ENCODE data around the gene TNFAIP1. TPM values are rescaled to one million over a fixed set of nuclear protein-coding genes. Genes with fewer than 3 reads are reported as not detected.

TNFAIP1 gene
- total RNA-seq, 6 experiments from 2014 or later = 73.8 to 89.7 (median 85.2) TPM

GRCh38 chr17:28357901-28358197 is 22.3 kb downstream of the TNFAIP1 start:
- Mint-ChIP-seq H3K4me1 (ENCODE audit: low read depth) (peaks cover 23% of the 10 kb centered on the region), H3K9me3 (no peaks in the 10 kb centered on the region), H3K27ac (peak overlapping the region; percentile 92), H3K27me3 (ENCODE audit: insufficient read depth) (no peaks in the 10 kb centered on the region), H3K36me3 (ENCODE audit: low read depth) (peaks cover 31% of the 10 kb centered on the region; the same call in 1 of the 2 replicates), H3K4me3 (peak overlapping the region; percentile 99)
- no peak for DNase-seq
- TF ChIP-seq CTCF (IDR thresholded peaks at IDR 0.05) = no peak

GRCh38 chr17:28363186-28363585 is 27.6 kb downstream of the TNFAIP1 start:
- Mint-ChIP-seq H3K36me3 (ENCODE audit: low read depth) (peaks cover 12% of the 10 kb centered on the region; the same call in 1 of the 2 replicates), H3K4me1 (ENCODE audit: low read depth) (peaks cover 5% of the 10 kb centered on the region), H3K27me3 (ENCODE audit: insufficient read depth) (no peaks in the 10 kb centered on the region), H3K27ac (no peak overlapping the region), H3K4me3 (no peak overlapping the region), H3K9me3 (no peaks in the 10 kb centered on the region)
- TF ChIP-seq CTCF (IDR thresholded peaks at IDR 0.05) = no peak
- DNase-seq = no peak

GRCh38 chr17:28363776-28364650 is 28.5 kb downstream of the TNFAIP1 start:
- Mint-ChIP-seq H3K4me1 (ENCODE audit: low read depth) (no peaks in the 10 kb centered on the region), H3K27ac (no peak overlapping the region), H3K4me3 (no peak overlapping the region), H3K36me3 (ENCODE audit: low read depth) (peaks cover 12% of the 10 kb centered on the region; the same call in 1 of the 2 replicates), H3K9me3 (no peaks in the 10 kb centered on the region), H3K27me3 (ENCODE audit: insufficient read depth) (no peaks in the 10 kb centered on the region; the same call in 1 of the 2 replicates)
- no peak for DNase-seq
- no peak for TF ChIP-seq CTCF (IDR thresholded peaks at IDR 0.05)

- DNase-seq = no peak
- H3K27ac Mint-ChIP-seq = no peak within 1 kb of the TSS; the same call in 1 of the 2 replicates
- peaks cover 12% of the 10 kb centered on the region; the same call in 1 of the 2 replicates for H3K36me3 Mint-ChIP-seq (ENCODE audit: low read depth)
- H3K9me3 Mint-ChIP-seq = no peaks in the 10 kb centered on the region
- no peak within 1 kb of the TSS for H3K4me3 Mint-ChIP-seq
- H3K4me1 Mint-ChIP-seq (ENCODE audit: low read depth) = peaks cover 2% of the 10 kb centered on the region
- no peaks in the 10 kb centered on the region; the same call in 1 of the 2 replicates for H3K27me3 Mint-ChIP-seq (ENCODE audit: insufficient read depth)
- TF ChIP-seq CTCF (IDR thresholded peaks at IDR 0.05) = no peak
Observed at GRCh38 chr17:28364665-28365363, 29.3 kb downstream of the TNFAIP1 start, which contains the start of gene SEBOX. Gene SEBOX (minus strand): TSS chr17:28365199. CDS start chr17:28365151, 48 bp downstream.

- Mint-ChIP-seq H3K27ac (no peak overlapping the region), H3K4me1 (ENCODE audit: low read depth) (peaks cover 9% of the 10 kb centered on the region), H3K9me3 (no peaks in the 10 kb centered on the region), H3K4me3 (no peak overlapping the region), H3K36me3 (ENCODE audit: low read depth) (peaks cover 10% of the 10 kb centered on the region; the same call in 1 of the 2 replicates), H3K27me3 (ENCODE audit: insufficient read depth) (no peaks in the 10 kb centered on the region; the same call in 1 of the 2 replicates)
- DNase-seq = no peak
- TF ChIP-seq CTCF (IDR thresholded peaks at IDR 0.05) = no peak
Observed at GRCh38 chr17:28365487-28365886, 29.9 kb downstream of the TNFAIP1 start.
